ENCODE data around the gene DMKN.

DNA sequence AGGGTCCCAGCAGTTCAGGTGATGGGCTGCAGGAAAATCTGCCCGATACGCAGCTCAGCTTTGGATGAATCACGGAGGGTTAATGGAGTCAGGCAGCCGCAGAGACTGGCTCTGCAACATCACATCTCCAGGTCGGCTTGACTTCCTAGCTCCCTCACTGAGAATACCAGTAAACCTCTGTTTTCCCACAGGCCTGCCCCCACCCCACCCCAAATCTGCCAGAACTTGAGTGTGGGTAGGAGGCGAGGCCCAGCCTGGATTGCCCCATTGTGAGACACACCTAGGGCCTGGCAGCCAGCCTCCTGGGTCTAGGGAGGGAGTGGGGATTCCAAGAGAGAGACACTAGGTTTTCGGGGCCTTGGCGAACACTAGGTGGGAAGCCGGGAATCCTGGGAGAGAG, 19.5 kb downstream of the DMKN start:
- TF ChIP-seq, protein P1, sequence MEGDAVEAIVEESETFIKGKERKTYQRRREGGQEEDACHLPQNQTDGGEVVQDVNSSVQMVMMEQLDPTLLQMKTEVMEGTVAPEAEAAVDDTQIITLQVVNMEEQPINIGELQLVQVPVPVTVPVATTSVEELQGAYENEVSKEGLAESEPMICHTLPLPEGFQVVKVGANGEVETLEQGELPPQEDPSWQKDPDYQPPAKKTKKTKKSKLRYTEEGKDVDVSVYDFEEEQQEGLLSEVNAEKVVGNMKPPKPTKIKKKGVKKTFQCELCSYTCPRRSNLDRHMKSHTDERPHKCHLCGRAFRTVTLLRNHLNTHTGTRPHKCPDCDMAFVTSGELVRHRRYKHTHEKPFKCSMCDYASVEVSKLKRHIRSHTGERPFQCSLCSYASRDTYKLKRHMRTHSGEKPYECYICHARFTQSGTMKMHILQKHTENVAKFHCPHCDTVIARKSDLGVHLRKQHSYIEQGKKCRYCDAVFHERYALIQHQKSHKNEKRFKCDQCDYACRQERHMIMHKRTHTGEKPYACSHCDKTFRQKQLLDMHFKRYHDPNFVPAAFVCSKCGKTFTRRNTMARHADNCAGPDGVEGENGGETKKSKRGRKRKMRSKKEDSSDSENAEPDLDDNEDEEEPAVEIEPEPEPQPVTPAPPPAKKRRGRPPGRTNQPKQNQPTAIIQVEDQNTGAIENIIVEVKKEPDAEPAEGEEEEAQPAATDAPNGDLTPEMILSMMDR (IDR thresholded peaks at IDR 0.05; ENCODE audit: extremely low read depth in 1 of 2, insufficient read depth in 1 of 2, low read depth in 1 of 2, low read length in 2 of 2), result no peak
- TF ChIP-seq POLR2A (IDR thresholded peaks at IDR 0.05; ENCODE audit: low read depth, low read length) (no peak), EZH2 (IDR thresholded peaks at IDR 0.05; ENCODE audit: borderline replicate concordance, low read depth, low read length, severe bottlenecking) (no peak), POLR2AphosphoS5 (IDR thresholded peaks at IDR 0.05; ENCODE audit: insufficient read depth, low read depth, low read length) (no peak), JUN (IDR thresholded peaks at IDR 0.05; ENCODE audit: borderline replicate concordance, insufficient read depth, insufficient read length, low read depth) (no peak), FOS (IDR thresholded peaks at IDR 0.05; ENCODE audit: borderline replicate concordance, insufficient read depth, low read length) (no peak)

Measured in endothelial cell of umbilical vein (primary cell).